K562 (cell line): ENCODE data around the gene RBP7. TPM values are rescaled to one million over a fixed set of nuclear protein-coding genes. Genes with fewer than 3 reads are reported as not detected.

Experiments used
- ATAC-seq: fragments of 200-7000 bp; cut with Tn5 transposase; 3 replicates; pipeline ENCODE4 v1.9.1; 2020; ENCODE audit warnings: moderate library complexity
- BruUV-seq: library from RNA; stranded (reverse); fragments of 400-500 nt; replicated peaks from 2 replicates; lab custom pipeline; 2021; lab: Mats Ljungman, UMichigan
- CTCF ChIA-PET: fragments of 300-600 bp; formaldehyde crosslinking; extraction: SDS; loops from one replicate; lab custom pipeline; 2021; ENCODE audit warnings: low intra/inter-chr PET ratio; lab: Yijun Ruan, JAX
- POLR2A ChIA-PET: fragments of 300-600, 350-650 bp; sonication (Branson Sonifier 250); formaldehyde crosslinking; extraction: SDS; loops from one replicate; lab custom pipeline; 2021; ENCODE audit warnings: antibody characterized with exemption, inconsistent platforms; lab: Yijun Ruan, JAX
- DNase-seq, 4 experiments: peaks; one replicate each; pipeline versions ENCODE4 v3.0.0 to v3.0.0-alpha.2; 2011 to 2018; ENCODE audit warnings: low spot score in 3 of 4, mixed read lengths in 3 of 4; ENCODE audit errors: extremely low read depth in 1 of 4
- FAIRE-seq: peaks from 2 replicates; lab custom pipeline; 2011; peaks lifted over from hg19 to GRCh38; lab: Jason Lieb, UNC
- H2AFZ ChIP-seq: 2 replicates; pipeline ENCODE4 v1.6.0; 2011; ENCODE audit warnings: low read depth, low read length, control low read depth, inconsistent platforms
- H3K27ac ChIP-seq: fragments of 200-600 bp; 3 replicates; pipeline ENCODE4 v1.8.0; 2011; ENCODE audit warnings: low read depth, mild to moderate bottlenecking, control low read depth, inconsistent platforms, low read length, moderate library complexity, mixed read lengths; ENCODE audit errors: extremely low read depth
- H3K27me3 ChIP-seq, 2 experiments: fragments of 300-600 bp in 1 of 2; 2 replicates in 1 of 2; 3 replicates in 1 of 2; pipeline versions ENCODE4 v1.6.0 to v1.8.0; 2011; ENCODE audit warnings: inconsistent platforms in 2 of 2, low read length in 2 of 2, mild to moderate bottlenecking in 1 of 2, mixed read lengths in 1 of 2, moderate library complexity in 1 of 2; ENCODE audit not compliant: control insufficient read depth in 2 of 2, insufficient read depth in 2 of 2
- H3K36me3 ChIP-seq: fragments of 300-600 bp; 3 replicates; pipeline ENCODE4 v1.8.0; 2011; ENCODE audit warnings: mild to moderate bottlenecking, low read length, inconsistent platforms; ENCODE audit not compliant: control insufficient read depth, insufficient read depth
- H3K4me1 ChIP-seq, 2 experiments: fragments of 200-600 bp in 1 of 2; replicated peaks in 1 of 2; 2 replicates in 1 of 2; 3 replicates in 1 of 2; pipeline versions ENCODE4 v1.5.1 to v1.8.0; 2011; ENCODE audit warnings: inconsistent platforms in 2 of 2, low read length in 2 of 2, mild to moderate bottlenecking in 1 of 2, mixed read lengths in 1 of 2, moderate library complexity in 1 of 2; ENCODE audit not compliant: control insufficient read depth in 2 of 2, insufficient read depth in 2 of 2
- H3K4me2 ChIP-seq: 2 replicates; pipeline ENCODE4 v1.6.1; 2011; ENCODE audit warnings: low read length, control low read depth, inconsistent platforms, mixed read lengths; ENCODE audit not compliant: insufficient read depth
- H3K4me3 ChIP-seq: fragments of 200-600 bp; sonication (generic), shearing (Covaris generic); 2 replicates; pipeline ENCODE4 v1.5.1; 2016; ENCODE audit warnings: control low read depth, inconsistent platforms
- H3K79me2 ChIP-seq: fragments of 200-600 bp; 3 replicates; pipeline ENCODE4 v1.8.0; 2011; ENCODE audit warnings: low read length, inconsistent platforms; ENCODE audit not compliant: control insufficient read depth, insufficient read depth
- H3K9ac ChIP-seq, 2 experiments: 2 replicates each; pipeline versions ENCODE4 v1.6.0 to v1.6.1; 2011; ENCODE audit warnings: low read depth in 2 of 2, low read length in 2 of 2, control low read depth in 1 of 2, inconsistent platforms in 1 of 2, mild to moderate bottlenecking in 1 of 2, mixed read lengths in 1 of 2; ENCODE audit not compliant: insufficient read depth in 1 of 2
- H3K9me1 ChIP-seq: one replicate; pipeline ENCODE4 v1.6.0; 2011; ENCODE audit warnings: inconsistent platforms, mild to moderate bottlenecking, low read length, moderate library complexity; ENCODE audit not compliant: control insufficient read depth, insufficient read depth
- H3K9me3 ChIP-seq: replicated peaks from 2 replicates; pipeline ENCODE4 v1.5.1; 2011; ENCODE audit warnings: low read depth, low read length, inconsistent platforms; ENCODE audit not compliant: control insufficient read depth, insufficient read depth
- H4K20me1 ChIP-seq: replicated peaks from 2 replicates; pipeline ENCODE4 v1.6.1; 2011; ENCODE audit warnings: low read length, inconsistent platforms, mixed read lengths; ENCODE audit not compliant: control insufficient read depth, insufficient read depth
- ELF1 ChIP-seq: fragments of 200-800 bp; sonication (Bioruptor generic); IDR thresholded peaks from 2 replicates; pipeline ENCODE4 v1.6.1; 2016; ENCODE audit warnings: missing genetic modification characterization, missing compliant biosample characterization
- ELK1 ChIP-seq: sonication (generic); formaldehyde crosslinking; IDR thresholded peaks from 2 replicates; pipeline ENCODE4 v1.8.1; 2022; ENCODE audit warnings: missing genetic modification reagents
- JUND ChIP-seq, 2 experiments: IDR thresholded peaks; 2 replicates in 1 of 2; 3 replicates in 1 of 2; pipeline ENCODE4 v1.6.1; 2011; ENCODE audit warnings: borderline replicate concordance in 2 of 2, low read depth in 2 of 2, low read length in 2 of 2, improper control_type of control experiment in 1 of 2, missing biosample characterization in 1 of 2, missing genetic modification characterization in 1 of 2, missing genetic modification reagents in 1 of 2
- KLF16 ChIP-seq: IDR thresholded peaks from 2 replicates; pipeline ENCODE4 v1.6.1; 2016; ENCODE audit warnings: antibody characterized with exemption
- MYC ChIP-seq, 2 experiments: fragments of 250-450 bp in 1 of 2; sonication (Bioruptor Pico) in 1 of 2; IDR thresholded peaks; 2 replicates each; pipeline versions ENCODE4 v1.5.1 to v1.6.1; 2012 to 2021; ENCODE audit warnings: low read depth in 2 of 2, borderline replicate concordance in 1 of 2, improper control_type of control experiment in 1 of 2, low read length in 1 of 2, mild to moderate bottlenecking in 1 of 2, moderate library complexity in 1 of 2
- NFE2L1 ChIP-seq: fragments of 450-650 bp; IDR thresholded peaks from 2 replicates; pipeline ENCODE4 v1.6.1; 2016; ENCODE audit warnings: missing genetic modification characterization, low read depth, mild to moderate bottlenecking, missing compliant biosample characterization, moderate library complexity, borderline replicate concordance
- PURB ChIP-seq: sonication (generic); formaldehyde crosslinking; IDR thresholded peaks from 2 replicates; pipeline ENCODE4 v1.9.0; 2021; ENCODE audit warnings: low read depth, mild to moderate bottlenecking, missing genetic modification reagents
- RBM15 ChIP-seq: fragments of 200-400 bp; formaldehyde crosslinking; IDR thresholded peaks from 2 replicates; pipeline ENCODE4 v1.6.1; 2018; ENCODE audit warnings: mild to moderate bottlenecking, low read length, moderate library complexity; ENCODE audit not compliant: insufficient read depth
- STAT5B ChIP-seq: fragments of 250-450 bp; sonication (Bioruptor Pico); IDR thresholded peaks from 2 replicates; pipeline ENCODE4 v1.8.0; 2021; ENCODE audit warnings: mild to moderate bottlenecking, inconsistent platforms
- TARDBP ChIP-seq: fragments of 450-650 bp; IDR thresholded peaks from 2 replicates; pipeline ENCODE4 v1.6.1; 2016
- YY1 ChIP-seq, 3 experiments: IDR thresholded peaks; 2 replicates each; pipeline ENCODE4 v1.6.1; 2011; ENCODE audit warnings: low read length in 2 of 3, mild to moderate bottlenecking in 2 of 3, moderate library complexity in 2 of 3, borderline replicate concordance in 1 of 3, control low read depth in 1 of 3, low read depth in 1 of 3; ENCODE audit not compliant: insufficient read depth in 3 of 3, insufficient replicate concordance in 2 of 3, control insufficient read depth in 1 of 3, insufficient read length in 1 of 3; ENCODE audit errors: extremely low read depth in 1 of 3
- ZNF121 ChIP-seq: sonication (generic); formaldehyde crosslinking; conservative IDR thresholded peaks from 2 replicates; pipeline ENCODE4 v1.8.0; 2022; ENCODE audit warnings: missing genetic modification reagents
- WGBS: fragments of 100-300 bp; shearing (Covaris generic); methylation state at CpG from one replicate; pipeline ENCODE4 v1.1.6; 2016; ENCODE audit warnings: low coverage, mixed read lengths; ENCODE audit not compliant: insufficient coverage; ENCODE audit errors: missing lambda C conversion rate; 5-methylcytosine and 5-hydroxymethylcytosine counted together
- in situ Hi-C: fragments of 300-500 bp; cut with MboI; formaldehyde crosslinking; loops from 4 replicates; pipeline ENCODE4 v1.15.0; 2018; ENCODE audit warnings: inconsistent platforms, mixed read lengths
- intact Hi-C: fragments of 100-400 bp; cut with micrococcal nuclease; formaldehyde crosslinking; loops from 2 replicates; pipeline ENCODE4 v1.14.2; 2022
- polyA plus RNA-seq, 8 experiments: library from polyadenylated mRNA; depleted of rRNA in 4 of 8; stranded (reverse) in 5 of 8; unstranded in 3 of 8; fragments of >200 nt; fragmentation: Nextera tagmentation in 2 of 8; fragmentation: Illumina TruSeq in 1 of 8; extraction: Ambion mirVana in 2 of 8; extraction: Trizol in 1 of 8; gene quantifications; 2 replicates each; pipeline versions ENCODE4 v1.2.1 to v1.2.3, GENCODE V29; 2011 to 2014; ENCODE audit warnings: inconsistent platforms in 1 of 8, missing spikeins in 1 of 8
- total RNA-seq, 7 experiments: library from RNA; depleted of rRNA in 6 of 7; stranded (reverse); fragments of >200 nt in 6 of 7; fragmentation: Illumina TruSeq in 2 of 7; extraction: Trizol in 2 of 7; gene quantifications; 2 replicates each; pipeline versions ENCODE4 v1.2.1 to v1.2.3, GENCODE V29; 2011 to 2021; ENCODE audit warnings: low replicate concordance in 1 of 7

RBP7 gene
- total and polyA plus RNA-seq, 9 of the 15 experiments (the other 6 are each of a cell fraction or from before 2014, with no cell fraction given), result not detected

GRCh38 chr1:10057796-10058195 is 60.8 kb downstream of the RBP7 start:
- CTCF ChIA-PET, result no interaction called here
- BruUV-seq, result no TSS peak
- POLR2A ChIA-PET, result no interaction called here
- intact Hi-C loops, result no loop called here
- no peak overlapping the region for H3K9ac ChIP-seq
- H3K36me3 ChIP-seq, result peaks cover 26% of the 10 kb centered on the region; the same call in 2 of the 3 replicates
- H3K79me2 ChIP-seq, result peaks cover 84% of the 10 kb centered on the region
- H2AFZ ChIP-seq, result no peak overlapping the region
- in situ Hi-C loops, result no loop called here
- no peak overlapping the region for H3K4me3 ChIP-seq
- H3K27me3 ChIP-seq, result no peaks in the 10 kb centered on the region
- H3K9me3 ChIP-seq, result no peaks in the 10 kb centered on the region
- peaks cover 5 to 8% of the 10 kb centered on the region in 2 experiments; a peak in 4 of 5 replicates for H3K4me1 ChIP-seq
- DNase-seq (no peak), FAIRE-seq (no peak), ATAC-seq (no peak)
- no peak overlapping the region for H3K27ac ChIP-seq
- H3K9me1 ChIP-seq, result no peaks in the 10 kb centered on the region
- H4K20me1 ChIP-seq, result no peaks in the 10 kb centered on the region; the same call in none of the 2 replicates
- no peak overlapping the region for H3K4me2 ChIP-seq
- TF ChIP-seq JUND (IDR thresholded peaks at IDR 0.05; ENCODE audit: borderline replicate concordance, low read depth, low read length), result no peak
- no peak for TF ChIP-seq JUND (tag; IDR thresholded peaks at IDR 0.05; ENCODE audit: borderline replicate concordance, low read depth, low read length)
- no peak for TF ChIP-seq STAT5B (CRISPR knock-in tag)
- TF ChIP-seq RBM15, result no peak
- no peak for TF ChIP-seq ELK1 (CRISPR knock-in tag)
- TF ChIP-seq NFE2L1 (tag), result no peak
- no peak for TF ChIP-seq TARDBP
- TF ChIP-seq PURB (CRISPR knock-in tag), result no peak
- no peak for TF ChIP-seq ELF1 (tag)
- TF ChIP-seq KLF16, result no peak
- no peak for TF ChIP-seq MYC (IDR thresholded peaks at IDR 0.05; ENCODE audit: low read depth, low read length)
- no peak for TF ChIP-seq MYC (CRISPR knock-in tag; IDR thresholded peaks at IDR 0.05; ENCODE audit: borderline replicate concordance, low read depth)
- no peak for TF ChIP-seq ZNF121
- no peak for TF ChIP-seq YY1 (IDR thresholded peaks at IDR 0.05; ENCODE audit: borderline replicate concordance in 1 of 3, control insufficient read depth in 1 of 3, extremely low read depth in 1 of 3, insufficient read depth in 3 of 3, insufficient read length in 1 of 3, insufficient replicate concordance in 2 of 3, low read depth in 1 of 3, low read length in 2 of 3)
- WGBS, result 98% methylated on average over 5 of the region's 5 CpGs
